22Rv1 (cell line): Measurements from ENCODE around the gene WNT5B.

Experiments
- ZFX ChIP-seq: fragments of 450-650 bp; IDR thresholded peaks from 2 replicates; pipeline ENCODE4 v1.6.1; 2017; ENCODE audit warnings: antibody characterized with exemption, borderline replicate concordance
- TF ChIP-seq, protein P1 (sequence below): fragments of 450-650 bp; IDR thresholded peaks from 2 replicates; pipeline ENCODE4 v1.5.1; 2017; ENCODE audit warnings: mild to moderate bottlenecking

GRCh38 chr12:1608713-1609119, 20.3 kb upstream of the WNT5B start:
- TF ChIP-seq, protein P1, sequence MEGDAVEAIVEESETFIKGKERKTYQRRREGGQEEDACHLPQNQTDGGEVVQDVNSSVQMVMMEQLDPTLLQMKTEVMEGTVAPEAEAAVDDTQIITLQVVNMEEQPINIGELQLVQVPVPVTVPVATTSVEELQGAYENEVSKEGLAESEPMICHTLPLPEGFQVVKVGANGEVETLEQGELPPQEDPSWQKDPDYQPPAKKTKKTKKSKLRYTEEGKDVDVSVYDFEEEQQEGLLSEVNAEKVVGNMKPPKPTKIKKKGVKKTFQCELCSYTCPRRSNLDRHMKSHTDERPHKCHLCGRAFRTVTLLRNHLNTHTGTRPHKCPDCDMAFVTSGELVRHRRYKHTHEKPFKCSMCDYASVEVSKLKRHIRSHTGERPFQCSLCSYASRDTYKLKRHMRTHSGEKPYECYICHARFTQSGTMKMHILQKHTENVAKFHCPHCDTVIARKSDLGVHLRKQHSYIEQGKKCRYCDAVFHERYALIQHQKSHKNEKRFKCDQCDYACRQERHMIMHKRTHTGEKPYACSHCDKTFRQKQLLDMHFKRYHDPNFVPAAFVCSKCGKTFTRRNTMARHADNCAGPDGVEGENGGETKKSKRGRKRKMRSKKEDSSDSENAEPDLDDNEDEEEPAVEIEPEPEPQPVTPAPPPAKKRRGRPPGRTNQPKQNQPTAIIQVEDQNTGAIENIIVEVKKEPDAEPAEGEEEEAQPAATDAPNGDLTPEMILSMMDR = no peak
- no peak for TF ChIP-seq ZFX
